HEK293 (cell line): ENCODE data around the gene PCP2.
A peak's percentile ranks its signal among the peaks of the same experiment; 100 is the strongest.

Experiments used
- CTCF ChIA-PET: fragments of 350-600 bp; formaldehyde crosslinking; extraction: SDS; loops from one replicate; lab custom pipeline; 2021; ENCODE audit warnings: antibody characterized with exemption; lab: Yijun Ruan, JAX
- POLR2A ChIA-PET: fragments of 300-600 bp; formaldehyde crosslinking; extraction: SDS; loops from one replicate; lab custom pipeline; 2020; ENCODE audit warnings: antibody characterized with exemption, inconsistent platforms; lab: Yijun Ruan, JAX
- H3K27ac ChIP-seq: fragments of 200-500 bp; sonication (Bioruptor generic); 2 replicates; pipeline ENCODE4 v1.5.1; 2014; ENCODE audit warnings: low read depth, low read length, control low read depth, inconsistent platforms; ENCODE audit errors: extremely low read depth
- H3K36me3 ChIP-seq, 2 experiments: fragments of 200-500 bp in 1 of 2; sonication (Bioruptor generic) in 1 of 2; 1 replicate in 1 of 2; 2 replicates in 1 of 2; pipeline ENCODE4 v1.5.1; 2014 to 2017; ENCODE audit warnings: inconsistent platforms in 2 of 2, low read length in 2 of 2; ENCODE audit not compliant: control insufficient read depth in 2 of 2, insufficient read depth in 1 of 2
- H3K4me1 ChIP-seq: fragments of 200-500 bp; sonication (Bioruptor generic); 2 replicates; pipeline ENCODE4 v1.5.1; 2014; ENCODE audit warnings: mild to moderate bottlenecking, low read length, inconsistent platforms; ENCODE audit not compliant: control insufficient read depth, insufficient read depth
- H3K4me3 ChIP-seq: 2 replicates; pipeline ENCODE4 v1.5.1; 2011; ENCODE audit warnings: low read depth, mild to moderate bottlenecking, control low read depth, low read length, moderate library complexity
- H3K9me3 ChIP-seq: fragments of 200-500 bp; sonication (Bioruptor generic); 2 replicates; pipeline ENCODE4 v1.5.1; 2014; ENCODE audit warnings: low read depth, low read length, inconsistent platforms; ENCODE audit not compliant: control insufficient read depth, insufficient read depth
- KLF10 ChIP-seq: fragments of 450-650 bp; IDR thresholded peaks from 2 replicates; pipeline ENCODE4 v1.5.1; 2018; ENCODE audit warnings: missing biosample characterization, mild to moderate bottlenecking, missing genetic modification characterization
- KLF16 ChIP-seq: fragments of 450-650 bp; formaldehyde crosslinking; IDR thresholded peaks from 2 replicates; pipeline ENCODE4 v1.5.1; 2017; ENCODE audit warnings: missing biosample characterization, missing genetic modification characterization
- SCRT2 ChIP-seq: fragments of 450-650 bp; formaldehyde crosslinking; IDR thresholded peaks from 2 replicates; pipeline ENCODE4 v1.5.1; 2016; ENCODE audit warnings: missing biosample characterization, missing genetic modification characterization
- ZFHX2 ChIP-seq: fragments of 450-650 bp; formaldehyde crosslinking; conservative IDR thresholded peaks from 2 replicates; pipeline ENCODE4 v1.5.1; 2016; ENCODE audit warnings: missing biosample characterization, missing genetic modification characterization
- ZFP37 ChIP-seq: fragments of 450-650 bp; formaldehyde crosslinking; IDR thresholded peaks from 2 replicates; pipeline ENCODE4 v1.5.1; 2016; ENCODE audit warnings: missing biosample characterization, missing genetic modification characterization
- ZNF16 ChIP-seq: fragments of 450-650 bp; formaldehyde crosslinking; IDR thresholded peaks from 2 replicates; pipeline ENCODE4 v1.5.1; 2016; ENCODE audit warnings: low read depth, missing biosample characterization, missing genetic modification characterization
- ZNF184 ChIP-seq: fragments of 450-650 bp; IDR thresholded peaks from 2 replicates; pipeline ENCODE4 v1.5.1; 2018; ENCODE audit warnings: missing biosample characterization, mild to moderate bottlenecking, missing genetic modification characterization
- ZNF214 ChIP-seq: fragments of 450-650 bp; formaldehyde crosslinking; IDR thresholded peaks from 2 replicates; pipeline ENCODE4 v1.5.1; 2017; ENCODE audit warnings: missing biosample characterization, mild to moderate bottlenecking, missing genetic modification characterization, borderline replicate concordance
- ZNF239 ChIP-seq: fragments of 450-650 bp; formaldehyde crosslinking; IDR thresholded peaks from 2 replicates; pipeline ENCODE4 v1.5.1; 2016; ENCODE audit warnings: missing biosample characterization, missing genetic modification characterization
- ZNF341 ChIP-seq: fragments of 450-650 bp; formaldehyde crosslinking; IDR thresholded peaks from 2 replicates; pipeline ENCODE4; 2016; ENCODE audit warnings: low read depth, missing biosample characterization, missing genetic modification characterization
- ZNF350 ChIP-seq: fragments of 450-650 bp; formaldehyde crosslinking; IDR thresholded peaks from 2 replicates; pipeline ENCODE4 v1.5.0; 2017; ENCODE audit warnings: missing biosample characterization, mild to moderate bottlenecking, missing genetic modification characterization
- ZNF366 ChIP-seq: fragments of 450-650 bp; formaldehyde crosslinking; conservative IDR thresholded peaks from 2 replicates; pipeline ENCODE4 v1.5.1; 2016; ENCODE audit warnings: missing biosample characterization, missing genetic modification characterization
- ZNF423 ChIP-seq: fragments of 450-650 bp; formaldehyde crosslinking; IDR thresholded peaks from 2 replicates; pipeline ENCODE4 v1.5.1; 2016; ENCODE audit warnings: missing biosample characterization, missing genetic modification characterization
- ZNF48 ChIP-seq: fragments of 450-650 bp; formaldehyde crosslinking; IDR thresholded peaks from 2 replicates; pipeline ENCODE4 v1.5.1; 2016; ENCODE audit warnings: missing biosample characterization, missing genetic modification characterization
- ZNF529 ChIP-seq: fragments of 450-650 bp; formaldehyde crosslinking; IDR thresholded peaks from 2 replicates; pipeline ENCODE4 v1.5.1; 2017; ENCODE audit warnings: missing genetic modification characterization, missing biosample characterization; ENCODE audit not compliant: insufficient replicate concordance
- ZNF560 ChIP-seq: fragments of 450-650 bp; formaldehyde crosslinking; IDR thresholded peaks from 2 replicates; pipeline ENCODE4 v1.5.1; 2017; ENCODE audit warnings: missing biosample characterization, missing genetic modification characterization, borderline replicate concordance
- ZNF561 ChIP-seq: fragments of 450-650 bp; IDR thresholded peaks from 2 replicates; pipeline ENCODE4 v1.5.1; 2018; ENCODE audit warnings: missing biosample characterization, missing genetic modification characterization, borderline replicate concordance
- TF ChIP-seq, protein P1 (sequence below): fragments of 450-650 bp; formaldehyde crosslinking; IDR thresholded peaks from 2 replicates; pipeline ENCODE4 v1.5.1; 2017; ENCODE audit warnings: missing biosample characterization, missing genetic modification characterization
- TF ChIP-seq, protein P2 (sequence below): fragments of 450-650 bp; formaldehyde crosslinking; IDR thresholded peaks from 2 replicates; pipeline ENCODE4 v1.5.1; 2017; ENCODE audit warnings: missing biosample characterization, missing genetic modification characterization
- TF ChIP-seq, protein P3 (sequence below): fragments of 450-650 bp; formaldehyde crosslinking; IDR thresholded peaks from 2 replicates; pipeline ENCODE4 v1.5.1; 2017; ENCODE audit warnings: missing biosample characterization, missing genetic modification characterization
- TF ChIP-seq, protein P4 (sequence below): fragments of 450-650 bp; formaldehyde crosslinking; optimal IDR thresholded peaks from 2 replicates; pipeline ENCODE3; 2016; ENCODE audit warnings: missing biosample characterization, mild to moderate bottlenecking, missing genetic modification characterization
- TF ChIP-seq, protein P5 (sequence below): fragments of 450-650 bp; IDR thresholded peaks from 2 replicates; pipeline ENCODE4 v1.5.1; 2018; ENCODE audit warnings: missing biosample characterization, missing genetic modification characterization

The PCP2 gene

DNA sequence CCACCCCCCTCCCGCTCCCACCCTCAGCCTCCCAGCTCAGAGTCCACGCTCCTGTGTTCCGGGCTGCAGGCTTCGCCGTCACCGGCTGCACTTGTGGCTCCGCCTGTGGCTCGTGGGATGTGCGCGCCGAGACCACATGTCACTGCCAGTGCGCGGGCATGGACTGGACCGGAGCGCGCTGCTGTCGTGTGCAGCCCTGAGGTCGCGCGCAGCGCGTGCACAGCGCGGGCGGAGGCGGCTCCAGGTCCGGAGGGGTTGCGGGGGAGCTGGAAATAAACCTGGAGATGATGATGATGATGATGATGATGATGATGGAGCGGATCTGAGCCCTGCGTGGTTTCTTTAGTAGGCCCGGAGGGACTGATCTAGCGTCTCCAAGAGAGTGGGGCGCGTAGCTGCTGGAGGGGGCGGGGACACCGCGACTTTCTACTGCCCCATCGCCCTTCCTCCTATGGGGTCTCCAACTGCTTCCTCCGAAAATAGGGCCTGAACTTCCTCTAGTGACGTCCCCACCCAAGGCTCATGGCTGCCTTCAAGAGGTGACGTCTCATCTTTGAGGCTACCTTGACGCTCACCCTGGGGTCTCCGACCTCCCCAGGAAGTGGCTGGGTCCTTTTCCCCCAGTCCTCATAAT lies 36.7 kb upstream of the PCP2 start:
- ChIA-PET CTCF (interaction anchor here (0.6 to 1.5 kb wide), 4 partner anchors 10 to 316 kb away, joined by 3 to 6 read pairs (median 4); partner anchors contain the start of gene TRAPPC5), POLR2A (interaction anchor here (0.6 kb wide), 1 partner anchor 11 kb away, joined by 4 read pairs; no protein-coding TSS in a partner anchor)
- H3K27ac ChIP-seq: no peak overlapping the region
- H3K4me1 ChIP-seq: no peaks in the 10 kb centered on the region
- TF ChIP-seq ZNF341 (tag by site-specific recombination) (no peak), KLF10 (tag by site-specific recombination) (no peak), ZNF239 (tag by site-specific recombination) (no peak), ZNF350 (tag by site-specific recombination) (no peak), SCRT2 (peak; percentile 65; the same call in 1 of the 2 replicates), ZNF184 (tag by site-specific recombination) (no peak), ZNF214 (tag by site-specific recombination) (no peak), ZFHX2 (0 out of 2 replicates have a peak, but pooled peaks have one; percentile 19), ZNF423 (tag by site-specific recombination) (no peak), ZNF560 (tag by site-specific recombination) (no peak), ZNF48 (tag by site-specific recombination) (no peak), ZNF529 (tag by site-specific recombination) (no peak), ZNF366 (tag by site-specific recombination) (no peak), KLF16 (no peak), ZNF16 (no peak), ZFP37 (tag by site-specific recombination) (no peak), ZNF561 (tag by site-specific recombination) (no peak)
- TF ChIP-seq, protein P1, sequence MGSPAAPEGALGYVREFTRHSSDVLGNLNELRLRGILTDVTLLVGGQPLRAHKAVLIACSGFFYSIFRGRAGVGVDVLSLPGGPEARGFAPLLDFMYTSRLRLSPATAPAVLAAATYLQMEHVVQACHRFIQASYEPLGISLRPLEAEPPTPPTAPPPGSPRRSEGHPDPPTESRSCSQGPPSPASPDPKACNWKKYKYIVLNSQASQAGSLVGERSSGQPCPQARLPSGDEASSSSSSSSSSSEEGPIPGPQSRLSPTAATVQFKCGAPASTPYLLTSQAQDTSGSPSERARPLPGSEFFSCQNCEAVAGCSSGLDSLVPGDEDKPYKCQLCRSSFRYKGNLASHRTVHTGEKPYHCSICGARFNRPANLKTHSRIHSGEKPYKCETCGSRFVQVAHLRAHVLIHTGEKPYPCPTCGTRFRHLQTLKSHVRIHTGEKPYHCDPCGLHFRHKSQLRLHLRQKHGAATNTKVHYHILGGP (tag by site-specific recombination): no peak
- TF ChIP-seq, protein P2, sequence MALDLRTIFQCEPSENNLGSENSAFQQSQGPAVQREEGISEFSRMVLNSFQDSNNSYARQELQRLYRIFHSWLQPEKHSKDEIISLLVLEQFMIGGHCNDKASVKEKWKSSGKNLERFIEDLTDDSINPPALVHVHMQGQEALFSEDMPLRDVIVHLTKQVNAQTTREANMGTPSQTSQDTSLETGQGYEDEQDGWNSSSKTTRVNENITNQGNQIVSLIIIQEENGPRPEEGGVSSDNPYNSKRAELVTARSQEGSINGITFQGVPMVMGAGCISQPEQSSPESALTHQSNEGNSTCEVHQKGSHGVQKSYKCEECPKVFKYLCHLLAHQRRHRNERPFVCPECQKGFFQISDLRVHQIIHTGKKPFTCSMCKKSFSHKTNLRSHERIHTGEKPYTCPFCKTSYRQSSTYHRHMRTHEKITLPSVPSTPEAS: no peak
- TF ChIP-seq, protein P3, sequence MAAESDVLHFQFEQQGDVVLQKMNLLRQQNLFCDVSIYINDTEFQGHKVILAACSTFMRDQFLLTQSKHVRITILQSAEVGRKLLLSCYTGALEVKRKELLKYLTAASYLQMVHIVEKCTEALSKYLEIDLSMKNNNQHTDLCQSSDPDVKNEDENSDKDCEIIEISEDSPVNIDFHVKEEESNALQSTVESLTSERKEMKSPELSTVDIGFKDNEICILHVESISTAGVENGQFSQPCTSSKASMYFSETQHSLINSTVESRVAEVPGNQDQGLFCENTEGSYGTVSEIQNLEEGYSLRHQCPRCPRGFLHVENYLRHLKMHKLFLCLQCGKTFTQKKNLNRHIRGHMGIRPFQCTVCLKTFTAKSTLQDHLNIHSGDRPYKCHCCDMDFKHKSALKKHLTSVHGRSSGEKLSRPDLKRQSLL (tag by site-specific recombination): peak; percentile 61; the same call in 1 of the 2 replicates
- TF ChIP-seq, protein P4, sequence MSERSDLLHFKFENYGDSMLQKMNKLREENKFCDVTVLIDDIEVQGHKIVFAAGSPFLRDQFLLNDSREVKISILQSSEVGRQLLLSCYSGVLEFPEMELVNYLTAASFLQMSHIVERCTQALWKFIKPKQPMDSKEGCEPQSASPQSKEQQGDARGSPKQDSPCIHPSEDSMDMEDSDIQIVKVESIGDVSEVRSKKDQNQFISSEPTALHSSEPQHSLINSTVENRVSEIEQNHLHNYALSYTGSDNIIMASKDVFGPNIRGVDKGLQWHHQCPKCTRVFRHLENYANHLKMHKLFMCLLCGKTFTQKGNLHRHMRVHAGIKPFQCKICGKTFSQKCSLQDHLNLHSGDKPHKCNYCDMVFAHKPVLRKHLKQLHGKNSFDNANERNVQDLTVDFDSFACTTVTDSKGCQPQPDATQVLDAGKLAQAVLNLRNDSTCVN (tag by site-specific recombination): peak; percentile 75
- TF ChIP-seq, protein P5, sequence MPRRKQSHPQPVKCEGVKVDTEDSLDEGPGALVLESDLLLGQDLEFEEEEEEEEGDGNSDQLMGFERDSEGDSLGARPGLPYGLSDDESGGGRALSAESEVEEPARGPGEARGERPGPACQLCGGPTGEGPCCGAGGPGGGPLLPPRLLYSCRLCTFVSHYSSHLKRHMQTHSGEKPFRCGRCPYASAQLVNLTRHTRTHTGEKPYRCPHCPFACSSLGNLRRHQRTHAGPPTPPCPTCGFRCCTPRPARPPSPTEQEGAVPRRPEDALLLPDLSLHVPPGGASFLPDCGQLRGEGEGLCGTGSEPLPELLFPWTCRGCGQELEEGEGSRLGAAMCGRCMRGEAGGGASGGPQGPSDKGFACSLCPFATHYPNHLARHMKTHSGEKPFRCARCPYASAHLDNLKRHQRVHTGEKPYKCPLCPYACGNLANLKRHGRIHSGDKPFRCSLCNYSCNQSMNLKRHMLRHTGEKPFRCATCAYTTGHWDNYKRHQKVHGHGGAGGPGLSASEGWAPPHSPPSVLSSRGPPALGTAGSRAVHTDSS (tag by site-specific recombination): peak; percentile 64
- H3K36me3 ChIP-seq: no peaks in the 10 kb centered on the region
- peak overlapping the region; percentile 20 for H3K4me3 ChIP-seq
- no peaks in the 10 kb centered on the region for H3K9me3 ChIP-seq
